ENCODE measurements around the gene AKIRIN2. TPM values are rescaled to one million over a fixed set of nuclear protein-coding genes. Genes with fewer than 3 reads are reported as not detected.

AKIRIN2 gene
- total and polyA plus RNA-seq, 10 of the 15 experiments (the other 5 are each of a cell fraction or from before 2014, with no cell fraction given), result 12.7 to 82.2 (median 42.6) TPM

DNA sequence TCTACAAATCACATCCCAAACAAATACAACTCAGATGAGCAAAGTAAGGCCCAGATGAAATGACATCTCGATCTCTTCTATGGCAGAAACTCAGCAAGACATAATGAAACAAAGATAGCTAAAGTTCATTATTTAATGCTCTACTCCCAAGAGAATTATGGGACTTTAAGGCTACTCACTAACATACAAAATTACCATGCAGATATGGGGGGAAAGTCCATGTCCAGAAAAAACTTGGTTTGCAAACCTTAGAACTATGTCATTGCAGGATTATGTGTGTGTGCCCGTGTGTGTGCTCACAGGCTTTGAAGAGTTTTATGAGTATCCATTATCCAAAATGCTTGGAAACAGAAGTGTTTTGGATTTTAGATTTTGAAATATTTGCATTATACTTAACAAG is 34.0 kb downstream of the AKIRIN2 start:
- SMC1A ChIA-PET (ENCODE audit: uncharacterized antibody, unreplicated experiment), result interaction anchor here (1.4 to 4.9 kb wide), 7 partner anchors 9 to 40 kb away, joined by 3 to 24 read pairs (median 5); no protein-coding TSS in a partner anchor

DNA sequence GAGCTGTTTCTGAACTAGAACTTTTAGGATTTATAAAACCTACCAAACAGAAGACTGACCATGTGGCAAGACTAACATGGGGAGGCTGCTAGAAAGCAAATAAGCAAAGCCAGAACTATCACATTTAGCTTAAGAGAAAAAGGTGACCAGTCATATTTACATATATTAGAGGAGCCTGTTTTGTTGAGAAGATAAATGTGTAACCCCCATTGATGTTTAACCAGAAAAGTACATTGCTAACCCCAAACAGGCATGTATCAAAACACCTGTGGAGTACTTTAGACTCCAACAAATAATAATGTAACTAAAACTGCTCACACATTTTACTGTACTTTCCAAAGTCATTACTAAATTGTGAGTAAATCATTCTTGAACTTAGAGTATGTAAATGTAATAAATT is 35.0 kb downstream of the AKIRIN2 start:
- ChIA-PET SMC1A (ENCODE audit: uncharacterized antibody, unreplicated experiment) (interaction anchor here (4.9 kb wide), 1 partner anchor 17 kb away, joined by 24 read pairs; no protein-coding TSS in a partner anchor), POLR2A (no interaction called here), CTCF (interaction anchor here (1.0 kb wide), 1 partner anchor 39 kb away, joined by 3 read pairs; no protein-coding TSS in a partner anchor), RAD21 (ENCODE audit: unreplicated experiment) (interaction anchor here (0.8 kb wide), 1 partner anchor 10 kb away, joined by 3 read pairs; no protein-coding TSS in a partner anchor)
- intact Hi-C loops (cut with micrococcal nuclease; ENCODE audit: unreplicated experiment) (no loop called here), in situ Hi-C loops (cut with MboI) (no loop called here)
- Histone ChIP-seq H3K27me3 (replicated peaks in 1 of 2; ENCODE audit: control insufficient read depth in 2 of 2, insufficient read depth in 2 of 2, low read length in 1 of 2) (no peaks in the 10 kb centered on the region), H3K36me3 (ENCODE audit: control insufficient read depth in 2 of 2, insufficient read depth in 2 of 2, low read length in 1 of 2) (peaks cover 0 to 22% of the 10 kb centered on the region in 2 experiments; a peak in 3 of 4 replicates), H3K9me3 (replicated peaks; ENCODE audit: control insufficient read depth, insufficient read depth, low read length) (no peaks in the 10 kb centered on the region), H3K9ac (ENCODE audit: control insufficient read depth, insufficient read depth, low read length) (no peak overlapping the region), H3K4me3 (no peak overlapping the region), H4K20me1 (ENCODE audit: control insufficient read depth, insufficient read depth) (no peaks in the 10 kb centered on the region), H3K27ac (ENCODE audit: control insufficient read depth, insufficient read depth) (no peak overlapping the region), H3K4me1 (ENCODE audit: control insufficient read depth, insufficient read depth, low read length) (peaks cover 6% of the 10 kb centered on the region; the same call in 1 of the 2 replicates), H3K79me2 (ENCODE audit: control insufficient read depth, insufficient read depth, low read length) (no peaks in the 10 kb centered on the region), H2AFZ (ENCODE audit: control insufficient read depth, low read depth, low read length) (no peak overlapping the region), H3K4me2 (ENCODE audit: control insufficient read depth, insufficient read depth) (no peak overlapping the region)
- FAIRE-seq (no peak), DNase-seq (ENCODE audit: low read depth, low spot score) (no peak), ATAC-seq (no peak)
- BruUV-seq (replicated peaks), result no TSS peak
- TF ChIP-seq, protein P1, sequence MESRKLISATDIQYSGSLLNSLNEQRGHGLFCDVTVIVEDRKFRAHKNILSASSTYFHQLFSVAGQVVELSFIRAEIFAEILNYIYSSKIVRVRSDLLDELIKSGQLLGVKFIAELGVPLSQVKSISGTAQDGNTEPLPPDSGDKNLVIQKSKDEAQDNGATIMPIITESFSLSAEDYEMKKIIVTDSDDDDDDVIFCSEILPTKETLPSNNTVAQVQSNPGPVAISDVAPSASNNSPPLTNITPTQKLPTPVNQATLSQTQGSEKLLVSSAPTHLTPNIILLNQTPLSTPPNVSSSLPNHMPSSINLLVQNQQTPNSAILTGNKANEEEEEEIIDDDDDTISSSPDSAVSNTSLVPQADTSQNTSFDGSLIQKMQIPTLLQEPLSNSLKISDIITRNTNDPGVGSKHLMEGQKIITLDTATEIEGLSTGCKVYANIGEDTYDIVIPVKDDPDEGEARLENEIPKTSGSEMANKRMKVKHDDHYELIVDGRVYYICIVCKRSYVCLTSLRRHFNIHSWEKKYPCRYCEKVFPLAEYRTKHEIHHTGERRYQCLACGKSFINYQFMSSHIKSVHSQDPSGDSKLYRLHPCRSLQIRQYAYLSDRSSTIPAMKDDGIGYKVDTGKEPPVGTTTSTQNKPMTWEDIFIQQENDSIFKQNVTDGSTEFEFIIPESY (IDR thresholded peaks at IDR 0.05), result no peak
- TF ChIP-seq JUND (IDR thresholded peaks at IDR 0.05; ENCODE audit: low read depth, low read length), result no peak
- TF ChIP-seq LARP7 (IDR thresholded peaks at IDR 0.05), result no peak
- no peak for TF ChIP-seq STAT3 (IDR thresholded peaks at IDR 0.05; ENCODE audit: low read depth, low read length)
- TF ChIP-seq MYB (IDR thresholded peaks at IDR 0.05; ENCODE audit: borderline replicate concordance, low read depth, low read length), result no peak
- TF ChIP-seq KDM1A (IDR thresholded peaks at IDR 0.05; ENCODE audit: borderline replicate concordance), result no peak
- no peak for TF ChIP-seq BACH1 (IDR thresholded peaks at IDR 0.05; ENCODE audit: borderline replicate concordance)
- TF ChIP-seq, protein P2, sequence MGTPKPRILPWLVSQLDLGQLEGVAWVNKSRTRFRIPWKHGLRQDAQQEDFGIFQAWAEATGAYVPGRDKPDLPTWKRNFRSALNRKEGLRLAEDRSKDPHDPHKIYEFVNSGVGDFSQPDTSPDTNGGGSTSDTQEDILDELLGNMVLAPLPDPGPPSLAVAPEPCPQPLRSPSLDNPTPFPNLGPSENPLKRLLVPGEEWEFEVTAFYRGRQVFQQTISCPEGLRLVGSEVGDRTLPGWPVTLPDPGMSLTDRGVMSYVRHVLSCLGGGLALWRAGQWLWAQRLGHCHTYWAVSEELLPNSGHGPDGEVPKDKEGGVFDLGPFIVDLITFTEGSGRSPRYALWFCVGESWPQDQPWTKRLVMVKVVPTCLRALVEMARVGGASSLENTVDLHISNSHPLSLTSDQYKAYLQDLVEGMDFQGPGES (IDR thresholded peaks at IDR 0.05), result no peak
- TF ChIP-seq CEBPB (IDR thresholded peaks at IDR 0.05; ENCODE audit: borderline replicate concordance in 1 of 2, low read depth in 2 of 2, low read length in 2 of 2), result no peak
- no peak for TF ChIP-seq ZNF217 (IDR thresholded peaks at IDR 0.05)

More for the DNA sequence above, 34.0 kb downstream of the AKIRIN2 start:
- Histone ChIP-seq H3K4me1 (ENCODE audit: control insufficient read depth, insufficient read depth, low read length) (peaks cover 6% of the 10 kb centered on the region; the same call in 1 of the 2 replicates), H3K4me3 (no peak overlapping the region), H3K4me2 (ENCODE audit: control insufficient read depth, insufficient read depth) (no peak overlapping the region), H3K9ac (ENCODE audit: control insufficient read depth, insufficient read depth, low read length) (no peak overlapping the region), H4K20me1 (ENCODE audit: control insufficient read depth, insufficient read depth) (no peaks in the 10 kb centered on the region), H3K79me2 (ENCODE audit: control insufficient read depth, insufficient read depth, low read length) (no peaks in the 10 kb centered on the region), H3K9me3 (replicated peaks; ENCODE audit: control insufficient read depth, insufficient read depth, low read length) (no peaks in the 10 kb centered on the region), H3K36me3 (ENCODE audit: control insufficient read depth in 2 of 2, insufficient read depth in 2 of 2, low read length in 1 of 2) (peaks cover 0 to 22% of the 10 kb centered on the region in 2 experiments; a peak in 3 of 4 replicates), H2AFZ (ENCODE audit: control insufficient read depth, low read depth, low read length) (no peak overlapping the region), H3K27me3 (replicated peaks in 1 of 2; ENCODE audit: control insufficient read depth in 2 of 2, insufficient read depth in 2 of 2, low read length in 1 of 2) (no peaks in the 10 kb centered on the region), H3K27ac (ENCODE audit: control insufficient read depth, insufficient read depth) (no peak overlapping the region)
- DNase-seq (ENCODE audit: low read depth, low spot score) (no peak), FAIRE-seq (no peak), ATAC-seq (no peak; the same call in 2 of the 3 replicates)
- in situ Hi-C loops (cut with MboI) (no loop called here), intact Hi-C loops (cut with micrococcal nuclease; ENCODE audit: unreplicated experiment) (no loop called here)
- ChIA-PET CTCF (no interaction called here), POLR2A (interaction anchor here (0.5 to 2.1 kb wide), 3 partner anchors 12 to 58 kb away, joined by 3 to 6 read pairs (median 4); no protein-coding TSS in a partner anchor), RAD21 (ENCODE audit: unreplicated experiment) (interaction anchor here (1.3 kb wide), 1 partner anchor 14 kb away, joined by 3 read pairs; no protein-coding TSS in a partner anchor)
- WGBS (ENCODE audit: insufficient coverage, insufficient replicate concordance, low lambda C conversion rate, missing lambda C conversion rate), result 29% methylated on average over 2 of the region's 2 CpGs
- TF ChIP-seq, protein P3, sequence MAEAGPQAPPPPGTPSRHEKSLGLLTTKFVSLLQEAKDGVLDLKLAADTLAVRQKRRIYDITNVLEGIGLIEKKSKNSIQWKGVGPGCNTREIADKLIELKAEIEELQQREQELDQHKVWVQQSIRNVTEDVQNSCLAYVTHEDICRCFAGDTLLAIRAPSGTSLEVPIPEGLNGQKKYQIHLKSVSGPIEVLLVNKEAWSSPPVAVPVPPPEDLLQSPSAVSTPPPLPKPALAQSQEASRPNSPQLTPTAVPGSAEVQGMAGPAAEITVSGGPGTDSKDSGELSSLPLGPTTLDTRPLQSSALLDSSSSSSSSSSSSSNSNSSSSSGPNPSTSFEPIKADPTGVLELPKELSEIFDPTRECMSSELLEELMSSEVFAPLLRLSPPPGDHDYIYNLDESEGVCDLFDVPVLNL (IDR thresholded peaks at IDR 0.05; ENCODE audit: low read depth, low read length), result no peak
- peak; percentile 37 for TF ChIP-seq MEF2B (IDR thresholded peaks at IDR 0.05; ENCODE audit: partially characterized antibody, poor library complexity, severe bottlenecking)
- no TSS peak for BruUV-seq (replicated peaks)

All from GM12878 (cell line).